Amygdala (tissue), 56 donors: ENCODE data around the gene SLFN12L.

Experiments
- DNase-seq, 56 donors: peaks; one replicate each; lab custom pipeline; 2025; lab: John Stamatoyannopoulos, UW

SLFN12L gene

DNA sequence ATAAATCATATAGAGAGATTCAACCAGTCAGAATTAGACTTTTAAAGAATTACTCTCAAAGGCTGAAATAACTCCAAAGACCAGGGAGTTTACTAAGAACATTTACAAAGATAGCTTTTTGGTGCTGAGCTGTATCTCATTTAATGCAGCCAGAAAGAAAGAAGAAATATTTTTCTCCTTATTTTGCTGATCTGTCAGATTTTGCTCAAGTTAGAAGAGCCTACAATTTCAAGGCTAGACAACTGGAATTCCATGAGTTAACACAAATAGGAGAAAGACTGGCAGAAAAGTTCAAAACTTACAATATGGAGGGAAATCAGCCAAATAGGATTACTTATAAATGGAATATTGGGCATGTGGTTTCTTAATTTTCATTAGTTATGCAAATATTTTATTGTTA is 99.0 kb downstream of the SLFN12L start:
- DNase-seq: no peak

DNA sequence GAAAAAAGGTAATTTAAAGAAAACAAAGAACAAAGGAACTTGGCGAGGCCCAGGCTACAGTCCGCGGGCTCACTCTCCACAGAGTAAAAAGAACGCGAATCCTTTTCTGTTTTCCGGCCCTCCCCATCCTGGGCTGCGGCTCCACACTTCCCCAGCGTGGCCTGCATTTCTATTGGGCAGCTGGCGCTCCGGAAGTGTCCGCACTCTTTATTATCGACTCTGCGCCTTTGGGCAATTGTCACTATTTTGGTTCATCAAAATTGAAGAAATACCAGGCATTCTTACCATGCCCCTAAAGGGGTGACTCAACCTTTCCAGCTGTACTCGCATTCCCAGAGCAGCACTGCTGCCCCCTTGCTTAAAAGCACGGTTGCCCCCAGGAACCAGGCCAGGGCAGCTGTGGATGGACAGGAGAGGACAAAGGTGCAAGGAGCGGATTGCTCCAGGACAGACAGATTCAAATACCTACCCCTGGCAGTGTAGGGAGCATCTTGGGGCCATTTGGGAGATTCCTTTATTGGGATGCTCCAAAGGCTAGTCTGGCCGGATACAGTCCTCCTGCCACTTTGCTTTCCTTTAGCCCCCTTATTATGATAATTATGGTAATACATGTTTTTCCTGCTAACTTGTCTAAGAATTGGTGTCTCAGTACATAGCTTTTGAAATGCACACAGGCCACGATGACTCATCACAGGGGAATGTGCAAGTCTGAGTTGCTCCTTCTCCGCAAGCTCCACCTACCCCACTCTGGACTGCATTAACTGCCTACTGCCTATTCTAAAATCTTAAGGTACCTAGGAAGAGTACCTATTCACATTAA is 104.2 kb downstream of the SLFN12L start:
- peak in 4 of 56 donors; percentile 2 to 22 (median 8) for DNase-seq

GRCh38 chr17:35432176-35433074 is 105.1 kb downstream of the SLFN12L start, which contains the start of gene SLFN12:
Gene SLFN12 (minus strand): TSS chr17:35432500. CDS start chr17:35423028, 9,472 bp downstream.
- peak in 7 of 56 donors; percentile 3 to 41 (median 17) for DNase-seq

DNA sequence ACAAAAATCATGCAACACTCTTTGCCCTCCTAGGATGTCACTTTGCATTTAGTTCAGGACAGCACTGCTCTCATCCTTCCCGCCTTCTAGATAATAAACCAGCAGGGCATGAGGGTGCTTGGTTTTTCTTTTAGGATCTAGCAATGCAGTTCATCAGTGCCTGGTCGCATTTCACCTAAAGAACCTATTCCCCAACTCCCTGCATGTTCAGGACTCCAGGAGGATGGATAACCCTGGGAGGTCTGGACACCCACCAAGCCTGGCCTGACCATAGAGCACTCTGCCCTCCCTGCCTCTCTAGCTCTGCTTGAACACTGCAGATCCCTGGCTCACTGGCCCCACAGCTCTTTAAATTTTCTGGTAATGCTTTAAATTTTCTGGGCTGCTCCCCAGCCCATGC is 107.8 kb downstream of the SLFN12L start:
- DNase-seq: no peak

DNA sequence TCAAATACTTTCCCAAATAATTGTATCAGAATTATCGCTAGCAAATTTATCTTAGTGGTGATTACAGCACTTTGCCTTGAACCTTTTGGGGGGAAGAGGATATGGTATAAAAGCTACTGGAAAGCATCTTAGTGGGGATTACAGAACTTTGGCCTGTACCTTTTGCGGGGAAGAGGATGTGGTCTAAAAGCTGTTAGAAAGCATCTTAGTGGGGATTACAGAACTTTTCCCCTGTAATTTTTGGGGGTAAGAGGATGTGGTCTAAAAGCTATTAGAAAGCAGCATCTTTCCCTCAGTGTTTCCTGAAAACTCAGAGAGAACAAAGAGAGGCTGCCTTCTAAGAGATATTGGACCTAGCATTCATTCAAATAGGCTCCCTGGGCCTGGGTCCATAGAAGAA is 109.2 kb downstream of the SLFN12L start:
- no peak for DNase-seq

DNA sequence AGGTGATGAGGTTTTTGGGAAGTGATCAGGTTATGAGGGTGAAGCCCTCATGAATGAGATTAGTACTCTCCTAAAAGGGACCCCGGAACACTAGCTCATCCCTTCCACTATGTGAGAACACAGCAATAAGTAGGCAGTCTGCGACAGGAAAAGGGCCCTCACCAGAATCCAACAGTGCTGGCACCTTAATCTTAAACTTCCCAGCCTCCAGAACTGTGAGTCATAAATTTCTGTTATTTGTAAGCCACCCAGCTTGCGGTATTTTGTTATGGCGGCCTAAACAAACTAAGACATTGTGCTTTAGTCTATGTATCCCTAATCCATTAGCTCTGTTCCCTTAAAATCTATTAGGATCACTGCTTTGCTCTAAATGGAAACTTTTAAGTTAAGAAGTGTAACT is 113.7 kb downstream of the SLFN12L start:
- no peak for DNase-seq
